GM21529 (cell line): ENCODE results near the gene NXPE4.
"Not testable (repeated sequence)": the region's sequence is repeated elsewhere in the genome, so short reads cannot be mapped to it uniquely, and the experiment has no call there.

Experiments used
- ATAC-seq: cut with Tn5 transposase; IDR thresholded peaks from one replicate; pipeline ENCODE4 v1.9.1; 2021; ENCODE audit not compliant: unreplicated experiment

The NXPE4 gene

GRCh38 chr11:114595571-114595970, at the start of gene NXPE4:
NXPE4 (minus strand) TSS chr11:114595786; CDS start chr11:114594759, 1,027 bp downstream.
- no peak for ATAC-seq

GRCh38 chr11:114639440-114639839, 43.9 kb upstream of the NXPE4 start:
- not testable (repeated sequence) for ATAC-seq

DNA sequence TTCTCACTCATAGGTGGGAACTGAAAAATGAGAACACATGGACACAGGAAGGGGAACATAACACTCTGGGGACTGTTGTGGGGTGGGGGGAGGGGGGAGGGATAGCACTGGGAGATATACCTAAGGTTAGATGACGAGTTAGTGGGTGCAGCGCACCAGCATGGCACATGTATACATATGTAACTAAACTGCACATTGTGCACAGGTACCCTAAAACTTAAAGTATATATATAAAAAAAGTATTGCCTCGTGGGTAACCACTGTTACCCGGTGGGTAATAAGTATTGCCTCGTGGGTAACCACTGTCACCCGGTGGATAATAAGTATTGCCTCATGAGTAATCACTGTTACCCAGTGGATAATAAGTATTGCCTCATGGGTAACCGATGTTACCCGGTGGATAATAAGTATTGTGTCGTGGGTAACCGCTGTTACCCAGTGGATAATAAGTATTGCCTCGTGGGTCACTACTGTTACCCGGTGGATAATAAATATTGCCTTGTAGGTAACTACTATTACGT, 35.9 kb upstream of the NXPE4 start:
- not testable (repeated sequence) for ATAC-seq

DNA sequence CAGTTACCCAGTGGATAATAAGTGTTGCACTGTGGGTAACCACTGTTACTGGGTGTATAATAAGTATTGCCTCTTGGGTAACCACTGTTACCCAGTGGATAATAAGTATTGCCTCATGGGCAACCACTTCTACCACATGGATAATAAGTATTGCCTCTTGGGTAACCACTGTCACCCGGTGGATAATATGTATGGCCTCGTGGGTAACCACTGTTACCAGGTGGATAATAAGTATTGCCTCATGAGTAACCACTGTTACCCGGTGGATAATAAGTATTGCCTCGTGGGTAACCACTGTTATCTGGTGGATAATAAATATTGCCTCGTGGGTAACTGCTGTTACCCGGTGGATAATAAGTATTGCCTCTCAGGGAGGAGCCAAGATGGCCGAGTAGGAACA, 29.7 kb upstream of the NXPE4 start:
- no peak for ATAC-seq

GRCh38 chr11:114624455-114625207, 29.0 kb upstream of the NXPE4 start:
- no peak for ATAC-seq

- ATAC-seq = no peak
Observed at GRCh38 chr11:114623720-114624119, 28.1 kb upstream of the NXPE4 start.

GRCh38 chr11:114622858-114623257, 27.3 kb upstream of the NXPE4 start:
- ATAC-seq = no peak

DNA sequence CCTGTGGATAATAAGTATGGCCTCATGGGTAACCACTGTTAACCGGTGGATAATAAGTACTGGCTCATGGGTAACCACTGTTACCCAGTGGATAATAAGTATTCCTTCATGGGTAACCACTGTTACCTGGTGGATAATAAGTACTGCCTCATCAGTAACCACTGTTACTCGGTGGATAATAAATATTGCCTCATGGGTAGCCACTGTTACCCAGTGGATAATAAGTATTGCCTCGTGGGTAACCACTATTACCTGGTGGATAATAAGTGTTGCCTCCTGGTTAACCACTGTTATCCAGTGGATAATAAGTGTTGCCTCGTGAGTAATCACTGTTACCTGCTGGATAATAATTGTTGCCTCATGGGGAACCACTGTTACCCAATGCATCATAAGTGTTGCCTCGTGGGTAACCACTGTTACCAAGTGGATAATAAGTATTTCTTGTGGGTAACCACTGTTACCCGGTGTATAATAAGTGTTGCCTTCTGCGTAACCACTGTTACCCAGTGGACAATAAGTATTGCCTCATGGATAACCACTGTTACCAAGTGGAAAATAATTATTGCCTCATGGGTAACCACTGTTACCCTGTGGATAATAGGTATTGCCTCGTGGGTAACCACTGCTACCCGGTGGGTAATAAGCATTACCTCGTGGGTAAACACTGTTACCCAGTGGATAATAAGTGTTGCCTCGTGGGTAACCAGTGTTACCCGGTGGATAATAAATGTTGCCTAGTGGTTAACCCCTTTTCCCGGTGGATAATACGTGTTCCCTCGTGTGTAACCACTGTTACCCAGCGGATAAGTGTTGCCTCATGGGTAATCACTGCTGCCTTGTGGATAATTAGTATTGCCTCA, 26.6 kb upstream of the NXPE4 start:
- no peak for ATAC-seq

DNA sequence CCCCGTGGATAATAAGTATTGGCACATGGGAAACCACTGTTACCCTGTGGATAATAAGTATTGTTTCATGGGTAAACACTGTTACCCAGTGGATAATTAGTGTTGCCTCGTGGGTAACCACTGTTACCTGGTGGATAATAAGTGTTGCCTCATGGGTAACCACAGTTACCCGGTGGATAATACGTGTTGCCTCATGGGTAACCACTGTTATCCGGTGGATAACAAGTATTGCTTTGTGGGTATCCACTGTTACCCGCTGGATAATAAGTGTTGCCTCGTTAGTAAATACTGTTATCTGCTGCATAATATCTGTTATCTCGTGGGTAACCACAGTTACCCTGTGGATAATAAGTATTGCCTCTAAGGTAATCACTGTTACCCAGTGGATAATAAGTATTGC, 25.5 kb upstream of the NXPE4 start:
- no peak for ATAC-seq

DNA sequence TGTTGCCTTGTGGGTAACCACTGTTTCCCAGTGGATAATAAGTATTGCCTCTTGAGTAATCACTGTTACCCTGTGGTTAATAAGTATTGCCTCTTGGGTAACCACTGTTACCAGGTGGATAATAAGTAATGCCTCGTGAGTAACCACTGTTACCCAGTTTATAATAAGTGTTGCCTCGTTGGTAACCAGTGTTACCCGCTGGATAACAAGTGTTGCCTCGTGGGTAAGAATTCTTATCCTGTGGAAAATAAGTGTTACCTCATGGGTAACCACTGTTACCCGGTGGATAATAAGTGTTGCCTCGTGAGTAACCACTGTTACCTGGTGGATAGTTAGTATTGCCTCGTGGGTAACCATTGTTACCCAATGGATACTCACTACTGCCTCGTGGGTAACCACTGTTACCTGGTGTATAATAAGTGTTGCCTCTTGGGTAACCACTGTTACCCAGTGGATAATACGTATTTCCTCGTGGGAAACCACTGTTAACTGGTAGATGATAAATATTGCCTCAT, 24.1 kb upstream of the NXPE4 start:
- no peak for ATAC-seq

DNA sequence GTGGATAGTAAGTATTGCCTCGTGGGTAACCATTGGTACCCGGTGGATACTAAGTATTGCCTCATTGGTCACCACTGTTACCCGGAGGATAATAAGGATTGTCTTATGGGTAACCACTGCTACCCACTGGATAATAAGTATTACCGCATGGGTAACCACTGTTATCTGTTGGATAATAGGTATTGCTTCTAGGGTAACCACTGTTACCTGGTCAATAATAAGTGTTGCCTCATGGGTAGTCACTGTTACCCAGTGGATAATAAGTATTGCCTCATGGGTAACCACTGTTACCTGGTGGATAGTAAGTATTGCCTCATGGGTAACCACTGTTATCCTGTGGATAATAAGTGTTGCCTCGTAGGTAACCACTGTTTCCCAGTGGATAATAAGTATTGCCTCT, 22.6 kb upstream of the NXPE4 start:
- ATAC-seq = no peak

- ATAC-seq = no peak
Observed at GRCh38 chr11:114617157-114618124, 21.9 kb upstream of the NXPE4 start.

DNA sequence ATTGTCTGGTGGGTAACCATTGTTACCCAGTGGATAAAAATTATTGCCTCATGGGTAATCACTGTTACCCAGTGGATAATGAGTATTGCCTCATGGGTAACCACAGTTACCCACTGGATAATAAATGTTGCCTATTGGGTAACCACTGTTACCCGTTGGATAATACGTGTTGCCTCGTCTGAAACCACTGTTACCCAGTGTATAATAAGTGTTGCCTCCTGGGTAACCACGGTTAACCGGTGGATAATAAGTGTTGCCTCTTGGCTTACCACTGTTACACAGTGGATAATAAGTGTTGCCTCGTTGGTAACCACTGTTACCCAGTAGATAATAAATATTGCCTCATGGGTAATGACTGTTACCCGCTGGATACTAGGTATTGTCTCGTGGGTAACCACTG, 20.9 kb upstream of the NXPE4 start:
- no peak for ATAC-seq

DNA sequence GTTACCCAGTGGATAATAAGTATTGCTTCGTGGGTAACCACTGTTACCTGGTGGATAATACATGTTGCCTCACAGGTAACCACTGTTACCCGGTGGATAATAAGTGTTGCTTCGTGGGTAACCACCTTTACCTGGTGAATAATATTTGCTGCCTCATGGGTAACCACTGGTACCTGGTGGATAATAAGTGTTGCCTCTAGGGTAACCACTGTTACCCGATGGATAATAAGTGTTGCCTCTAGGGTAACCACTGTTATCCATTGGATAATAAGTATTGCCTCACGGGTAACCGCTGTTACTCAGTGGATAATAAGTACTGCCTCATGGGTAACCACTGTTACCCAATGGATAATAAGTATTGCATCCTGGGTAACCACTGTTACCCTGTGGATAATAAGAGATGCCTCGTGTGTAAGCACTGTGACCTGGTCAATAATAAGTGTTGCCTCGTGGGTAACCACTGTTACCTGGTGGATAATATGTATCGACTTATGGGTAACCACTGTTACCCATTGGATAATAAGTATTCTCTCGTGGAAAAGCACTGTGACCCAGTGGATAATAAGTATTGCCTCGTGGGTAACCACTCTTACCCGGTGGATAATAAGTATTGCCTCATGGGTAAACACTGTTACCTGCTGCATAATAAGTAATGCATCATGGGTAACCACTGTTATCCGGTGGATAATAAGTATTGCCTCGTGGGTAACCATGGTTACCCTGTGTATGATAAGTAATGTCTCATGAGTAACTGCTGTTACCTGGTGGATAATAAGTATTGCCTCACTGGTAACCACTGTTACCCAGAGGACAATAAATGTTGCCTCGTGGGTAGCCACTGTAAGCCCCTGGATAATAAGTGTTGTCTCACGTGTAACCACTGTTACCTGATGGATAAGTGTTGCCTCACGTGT, 20.1 kb upstream of the NXPE4 start:
- ATAC-seq = no peak

DNA sequence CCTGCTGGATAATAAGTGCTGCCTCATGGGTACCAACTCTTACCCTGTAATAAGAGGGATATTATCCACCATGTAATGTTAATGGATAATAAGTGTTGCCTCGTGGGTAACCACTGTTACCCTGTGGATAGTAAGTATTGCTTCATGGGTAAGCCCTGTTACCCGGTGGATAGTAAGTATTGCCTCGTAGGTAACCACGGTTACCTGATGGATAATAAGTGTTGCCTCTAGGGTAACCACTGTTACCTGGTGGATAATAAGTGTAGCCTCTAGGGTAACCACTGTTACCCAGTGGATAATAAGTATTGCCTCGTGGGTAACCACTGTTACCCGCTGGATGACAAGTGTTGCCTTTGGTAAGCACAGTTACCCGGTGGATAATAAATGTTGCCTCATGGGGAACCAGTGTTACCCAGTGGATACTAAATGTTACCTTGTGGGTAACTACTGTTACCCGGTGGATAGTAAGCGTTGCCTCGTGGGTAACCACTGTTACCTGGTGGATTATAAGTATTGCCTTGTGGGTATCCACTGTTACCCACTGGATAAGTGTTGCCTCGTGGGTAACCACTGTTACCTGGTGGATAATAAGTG, 18.6 kb upstream of the NXPE4 start:
- no peak for ATAC-seq

DNA sequence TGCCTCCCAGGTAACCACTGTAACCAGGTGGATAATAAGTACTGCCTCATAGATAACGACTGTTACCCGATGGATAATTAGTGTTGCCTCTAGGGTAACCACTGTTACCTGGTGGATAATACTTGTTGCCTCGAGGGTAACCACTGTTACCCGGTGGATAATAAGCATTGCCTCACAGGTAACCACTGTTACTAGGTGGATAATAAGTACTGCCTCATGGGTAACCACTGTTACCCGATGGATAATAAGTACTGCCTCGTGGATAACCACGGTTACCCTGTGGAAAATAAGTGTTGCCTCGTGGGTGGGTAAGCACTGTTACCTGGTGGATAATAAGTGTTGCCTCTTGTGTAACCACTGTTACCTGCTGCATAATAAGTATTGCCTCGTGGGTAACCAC, 17.5 kb upstream of the NXPE4 start:
- not testable (repeated sequence) for ATAC-seq

- no peak for ATAC-seq
Observed at GRCh38 chr11:114612686-114613085, 17.1 kb upstream of the NXPE4 start.

- not testable (repeated sequence) for ATAC-seq
Observed at GRCh38 chr11:114612199-114612598, 16.6 kb upstream of the NXPE4 start.
